NOMO-1 treated with dmso at 0.1 percent for 144 hours (cell line): ENCODE data around the gene CCL21.

Source experiments
- DNase-seq: peaks from one replicate; lab custom pipeline; 2025; ENCODE audit not compliant: unreplicated experiment; lab: John Stamatoyannopoulos, UW

The CCL21 gene

GRCh38 chr9:34675048-34675714 is 34.8 kb downstream of the CCL21 start:
- DNase-seq: peak; percentile 51

- DNase-seq: no peak
These were observed 35.5 kb downstream of the CCL21 start for GRCh38 chr9:34674440-34674839.

GRCh38 chr9:34671307-34671706 is 38.6 kb downstream of the CCL21 start:
- no peak for DNase-seq

GRCh38 chr9:34669809-34670562 is 40.0 kb downstream of the CCL21 start:
- no peak for DNase-seq

- peak; percentile 94 for DNase-seq
These were observed 44.3 kb downstream of the CCL21 start for GRCh38 chr9:34665381-34666250.

GRCh38 chr9:34665067-34665380 is 44.9 kb downstream of the CCL21 start:
- DNase-seq: no peak

- peak; percentile 80 for DNase-seq
These were observed 45.5 kb downstream of the CCL21 start for GRCh38 chr9:34664281-34665066.

GRCh38 chr9:34663303-34663605 is 46.7 kb downstream of the CCL21 start:
- DNase-seq: no peak

GRCh38 chr9:34662526-34663302 is 47.2 kb downstream of the CCL21 start, which contains the start of gene CCL27:
Gene CCL27 (minus strand): TSS chr9:34662657. CDS start chr9:34662633, 24 bp downstream.
- DNase-seq: no peak

- no peak for DNase-seq
These were observed 50.2 kb downstream of the CCL21 start for GRCh38 chr9:34659592-34660253.
